OCI-LY7 (cell line): ENCODE data around the gene RAB6B.

ENCODE experiments used
- CTCF ChIP-seq: fragments of 200-600 bp; sonication (generic); conservative IDR thresholded peaks from 2 replicates; pipeline ENCODE4 v1.5.1; 2014; ENCODE audit warnings: mild to moderate bottlenecking, antibody characterized with exemption, low read length, moderate library complexity, mixed read lengths
- EZH2phosphoT487 ChIP-seq: fragments of 200-600 bp; sonication (generic); IDR thresholded peaks from 2 replicates; pipeline ENCODE4 v1.6.1; 2018; ENCODE audit warnings: low read depth, borderline replicate concordance, mild to moderate bottlenecking, mixed run types, antibody characterized with exemption, low read length, moderate library complexity, mixed read lengths

GRCh38 chr3:133878518-133878917 is 17.2 kb downstream of the RAB6B start:
- TF ChIP-seq CTCF, result no peak
- TF ChIP-seq EZH2phosphoT487, result no peak
